Neural progenitor cell (in vitro differentiated cells): ENCODE results near the gene MYH10. TPM values are rescaled to one million over a fixed set of nuclear protein-coding genes. Genes with fewer than 3 reads are reported as not detected.

ENCODE experiments used
- DNase-seq: peaks from one replicate; pipeline ENCODE4 v3.0.0-alpha.2; 2016; ENCODE audit warnings: low spot score
- H2AFZ ChIP-seq: fragments of 200-600 bp; sonication (generic); replicated peaks from 2 replicates; pipeline ENCODE4 v1.6.1; 2016; ENCODE audit warnings: antibody characterized with exemption
- H3F3A ChIP-seq: fragments of 200-600 bp; sonication (generic); 2 replicates; pipeline ENCODE4 v1.6.1; 2016; ENCODE audit warnings: antibody characterized with exemption, low read depth
- H3K27ac ChIP-seq: fragments of 200-600 bp; sonication (generic); 2 replicates; pipeline ENCODE4 v1.5.1; 2016; ENCODE audit warnings: mild to moderate bottlenecking
- H3K27me3 ChIP-seq: fragments of 200-600 bp; sonication (generic); 2 replicates; pipeline ENCODE4 v1.6.1; 2016; ENCODE audit warnings: mild to moderate bottlenecking, moderate library complexity
- H3K36me3 ChIP-seq: fragments of 200-600 bp; sonication (generic); 2 replicates; pipeline ENCODE4 v1.5.1; 2016
- H3K4me1 ChIP-seq: fragments of 200-600 bp; sonication (generic); 2 replicates; pipeline ENCODE4 v1.6.1; 2016; ENCODE audit warnings: mixed run types
- H3K4me2 ChIP-seq: fragments of 200-600 bp; sonication (generic); 2 replicates; pipeline ENCODE4 v1.6.1; 2016
- H3K4me3 ChIP-seq: fragments of 200-600 bp; sonication (generic); 2 replicates; pipeline ENCODE4 v1.5.1; 2016
- H3K79me2 ChIP-seq: fragments of 200-600 bp; sonication (generic); 2 replicates; pipeline ENCODE4 v1.6.1; 2016; ENCODE audit warnings: low read depth
- H3K9ac ChIP-seq: fragments of 200-600 bp; sonication (generic); 2 replicates; pipeline ENCODE4 v1.6.1; 2016
- H3K9me3 ChIP-seq: fragments of 200-600 bp; sonication (generic); 2 replicates; pipeline ENCODE4 v1.5.1; 2016; ENCODE audit warnings: low read depth
- H4K20me1 ChIP-seq: fragments of 200-600 bp; sonication (generic); 2 replicates; pipeline ENCODE4 v1.6.1; 2016; ENCODE audit warnings: low read depth
- H3K27ac Mint-ChIP-seq: 3 replicates; pipeline ENCODE4 v1.8.0; 2021; ENCODE audit warnings: mixed read lengths
- H3K27me3 Mint-ChIP-seq: 2 replicates; pipeline ENCODE4 v1.8.0; 2022; ENCODE audit warnings: low read depth, mild to moderate bottlenecking, inconsistent platforms, moderate library complexity, mixed read lengths; ENCODE audit not compliant: insufficient read depth
- H3K36me3 Mint-ChIP-seq: 3 replicates; pipeline ENCODE4 v1.8.0; 2021; ENCODE audit warnings: mixed read lengths
- H3K4me1 Mint-ChIP-seq: 3 replicates; pipeline ENCODE4 v1.8.0; 2021; ENCODE audit warnings: mixed read lengths
- H3K4me3 Mint-ChIP-seq: 3 replicates; pipeline ENCODE4 v1.8.0; 2021; ENCODE audit warnings: mild to moderate bottlenecking, moderate library complexity, mixed read lengths
- H3K9me3 Mint-ChIP-seq: 3 replicates; pipeline ENCODE4 v1.8.0; 2020; ENCODE audit warnings: mixed read lengths
- EZH2 ChIP-seq: fragments of 200-600 bp; sonication (generic); IDR thresholded peaks from 2 replicates; pipeline ENCODE4 v1.6.1; 2017; ENCODE audit warnings: antibody characterized with exemption, mild to moderate bottlenecking, moderate library complexity
- EZH2phosphoT487 ChIP-seq: fragments of 200-600 bp; sonication (generic); IDR thresholded peaks from 2 replicates; pipeline ENCODE4 v1.6.1; 2017; ENCODE audit warnings: antibody characterized with exemption
- small RNA-seq: library from RNA; depleted of rRNA; stranded (forward); fragments of <200 nt; gene quantifications from one replicate; pipeline ENCODE3, GENCODE V24; 2015
- total RNA-seq: library from RNA; depleted of rRNA; stranded (reverse); fragments of >200 nt; gene quantifications from 2 replicates; pipeline ENCODE4 v1.2.3, GENCODE V29; 2015; ENCODE audit warnings: low replicate concordance
- TF ChIP-seq, protein P1 (sequence below): fragments of 200-600 bp; sonication (generic); IDR thresholded peaks from 2 replicates; pipeline ENCODE4 v1.5.1; 2017; ENCODE audit warnings: antibody characterized with exemption, mild to moderate bottlenecking

The MYH10 gene
- total RNA-seq, 1 donor from 2014 or later = 213 TPM

DNA sequence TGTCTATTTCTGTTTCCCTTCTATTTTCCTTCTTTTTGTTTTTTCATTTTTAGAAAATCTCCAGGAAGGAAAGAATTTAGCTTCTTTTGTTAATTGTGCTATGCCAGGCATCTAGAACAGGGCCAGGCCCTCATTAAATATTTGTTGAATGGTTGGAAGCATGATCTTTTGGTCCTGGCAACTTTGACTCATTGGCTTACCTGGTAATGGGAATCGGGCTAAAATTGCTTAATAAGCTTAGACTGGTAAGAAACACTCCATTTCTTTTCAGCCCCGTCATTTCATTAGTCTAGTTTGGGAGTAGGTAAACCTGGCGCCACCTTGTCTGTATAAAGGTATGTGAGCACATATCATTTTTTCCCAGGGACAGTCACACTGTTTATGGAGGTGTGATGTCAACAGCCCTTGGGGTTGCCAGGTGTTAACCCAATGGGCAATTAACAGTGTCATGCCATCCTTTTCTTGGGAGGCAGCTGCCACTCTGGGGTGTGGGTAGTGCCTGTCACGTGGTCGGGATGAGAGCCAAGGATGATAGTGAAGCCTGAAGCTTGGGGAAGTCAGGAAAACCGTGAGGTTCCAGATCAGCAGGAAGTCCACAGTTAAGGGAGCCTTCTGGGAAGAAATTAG lies 204.3 kb downstream of the MYH10 start:
- H3K27me3 ChIP-seq = no peaks in the 10 kb centered on the region
- no peak overlapping the region for H3K4me3 ChIP-seq
- H3K4me2 ChIP-seq = no peak overlapping the region
- Mint-ChIP-seq H3K4me1 (peaks cover 22% of the 10 kb centered on the region), H3K36me3 (no peaks in the 10 kb centered on the region), H3K27ac (no peak overlapping the region), H3K9me3 (no peaks in the 10 kb centered on the region), H3K4me3 (no peak overlapping the region), H3K27me3 (peaks cover 4% of the 10 kb centered on the region)
- no peak overlapping the region for H2AFZ ChIP-seq
- no peaks in the 10 kb centered on the region for H3F3A ChIP-seq
- no peak overlapping the region for H3K9ac ChIP-seq
- no peaks in the 10 kb centered on the region for H4K20me1 ChIP-seq
- H3K36me3 ChIP-seq = no peaks in the 10 kb centered on the region
- no peak overlapping the region for H3K27ac ChIP-seq
- H3K79me2 ChIP-seq = no peaks in the 10 kb centered on the region
- no peaks in the 10 kb centered on the region for H3K9me3 ChIP-seq
- H3K4me1 ChIP-seq = no peaks in the 10 kb centered on the region
- no peak for DNase-seq
- TF ChIP-seq, protein P1, sequence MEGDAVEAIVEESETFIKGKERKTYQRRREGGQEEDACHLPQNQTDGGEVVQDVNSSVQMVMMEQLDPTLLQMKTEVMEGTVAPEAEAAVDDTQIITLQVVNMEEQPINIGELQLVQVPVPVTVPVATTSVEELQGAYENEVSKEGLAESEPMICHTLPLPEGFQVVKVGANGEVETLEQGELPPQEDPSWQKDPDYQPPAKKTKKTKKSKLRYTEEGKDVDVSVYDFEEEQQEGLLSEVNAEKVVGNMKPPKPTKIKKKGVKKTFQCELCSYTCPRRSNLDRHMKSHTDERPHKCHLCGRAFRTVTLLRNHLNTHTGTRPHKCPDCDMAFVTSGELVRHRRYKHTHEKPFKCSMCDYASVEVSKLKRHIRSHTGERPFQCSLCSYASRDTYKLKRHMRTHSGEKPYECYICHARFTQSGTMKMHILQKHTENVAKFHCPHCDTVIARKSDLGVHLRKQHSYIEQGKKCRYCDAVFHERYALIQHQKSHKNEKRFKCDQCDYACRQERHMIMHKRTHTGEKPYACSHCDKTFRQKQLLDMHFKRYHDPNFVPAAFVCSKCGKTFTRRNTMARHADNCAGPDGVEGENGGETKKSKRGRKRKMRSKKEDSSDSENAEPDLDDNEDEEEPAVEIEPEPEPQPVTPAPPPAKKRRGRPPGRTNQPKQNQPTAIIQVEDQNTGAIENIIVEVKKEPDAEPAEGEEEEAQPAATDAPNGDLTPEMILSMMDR = no peak
- TF ChIP-seq EZH2 (no peak), EZH2phosphoT487 (no peak)

Small RNAs within 50 kb of the gene (small RNA-seq; reads per million reads assigned to genes)
- not detected for gene RNU7-43P

Other genes with a start within 250 kb of the MYH10 start
- 5,403 and 8,768 TPM in 2 replicates for gene RPL26, start 247.5 kb downstream of the MYH10 start, total RNA-seq
- gene RNF222, start 232.9 kb downstream of the MYH10 start, total RNA-seq = not detected in 2 replicates
- gene NDEL1, start 194.8 kb downstream of the MYH10 start, total RNA-seq = 26.9 and 31.6 TPM in 2 replicates
- not detected in 2 replicates for gene CCDC42, start 114.1 kb upstream of the MYH10 start, total RNA-seq
- gene SPDYE4, start 127.8 kb upstream of the MYH10 start, total RNA-seq = not detected in 2 replicates
- not detected in 2 replicates for gene MFSD6L, start 168.6 kb upstream of the MYH10 start, total RNA-seq
- not detected in 2 replicates for gene PIK3R6, start 236.9 kb upstream of the MYH10 start, total RNA-seq